ENCODE measurements around the gene WASHC2A.
"Not testable (repeated sequence)": the region's sequence is repeated elsewhere in the genome, so short reads cannot be mapped to it uniquely, and the experiment has no call there.

WASHC2A gene

DNA sequence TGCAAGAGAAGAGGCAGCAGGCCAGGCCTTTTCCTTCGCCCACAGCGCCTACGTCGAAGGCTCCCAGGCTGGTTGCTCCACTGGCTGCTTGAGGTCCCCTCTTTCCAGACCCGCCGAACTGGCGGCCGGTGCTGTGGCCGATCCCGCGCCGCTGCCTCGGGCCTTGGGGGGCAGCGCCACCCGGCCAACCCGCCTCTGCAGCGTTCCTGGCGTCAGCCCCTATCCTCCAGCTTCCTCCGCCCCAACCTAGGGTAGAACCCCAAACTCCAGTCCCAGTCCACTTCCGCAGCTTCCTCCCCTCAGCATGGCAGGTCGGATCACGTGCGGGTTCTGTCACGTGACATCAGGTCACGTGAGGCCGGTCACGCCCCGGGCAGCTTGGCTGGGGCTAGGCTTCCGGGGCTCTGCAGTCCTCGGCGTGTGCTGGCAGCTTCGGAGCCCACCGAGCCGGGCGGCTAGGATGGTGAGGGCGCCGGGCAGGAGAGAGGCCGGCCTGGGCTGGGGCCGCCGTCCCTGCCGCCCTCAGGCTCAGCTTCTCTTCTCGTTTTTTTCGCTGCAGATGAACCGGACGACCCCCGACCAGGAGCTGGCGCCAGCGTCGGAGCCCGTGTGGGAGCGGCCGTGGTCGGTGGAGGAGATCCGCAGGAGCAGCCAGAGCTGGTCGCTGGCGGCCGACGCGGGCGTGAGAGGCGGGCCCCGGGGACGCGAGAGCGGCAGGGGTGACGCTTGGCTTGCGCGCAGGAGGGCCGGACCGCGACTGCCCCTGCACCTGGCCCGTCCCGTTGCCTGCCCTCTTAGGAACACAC, at the start of gene WASHC2A:
Gene WASHC2A (plus strand): TSS at position 409 of the 806 bp plus-strand sequence. CDS start 52 bp downstream, at position 461.
- DNase-seq, result peak; percentile 48 to 49

DNA sequence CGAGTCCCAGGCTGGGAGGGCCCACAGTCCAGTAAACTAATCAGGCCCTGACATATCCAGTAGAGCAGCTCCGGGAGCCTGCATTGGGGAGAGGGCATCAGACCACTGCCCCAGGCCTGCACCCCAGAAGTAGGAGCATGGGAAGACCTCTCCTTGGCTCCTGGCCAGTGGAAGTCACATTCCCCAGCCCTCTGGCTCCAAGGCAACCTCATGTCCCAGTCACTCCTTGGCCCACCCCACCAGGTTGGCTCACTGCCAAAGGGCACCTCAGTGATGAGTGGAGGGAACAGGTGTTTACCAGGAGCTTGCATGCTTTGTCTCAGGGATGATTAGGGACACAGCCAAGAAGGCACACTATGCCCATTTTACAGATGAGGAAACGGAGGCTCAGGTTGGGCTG, 48.5 kb upstream of the WASHC2A start:
- DNase-seq, result not testable (repeated sequence)

- not testable (repeated sequence) for DNase-seq
These were observed 47.2 kb upstream of the WASHC2A start for GRCh38 chr10:50020451-50021024.

- DNase-seq, result no peak
These were observed 46.1 kb upstream of the WASHC2A start for GRCh38 chr10:50021646-50022045.

DNA sequence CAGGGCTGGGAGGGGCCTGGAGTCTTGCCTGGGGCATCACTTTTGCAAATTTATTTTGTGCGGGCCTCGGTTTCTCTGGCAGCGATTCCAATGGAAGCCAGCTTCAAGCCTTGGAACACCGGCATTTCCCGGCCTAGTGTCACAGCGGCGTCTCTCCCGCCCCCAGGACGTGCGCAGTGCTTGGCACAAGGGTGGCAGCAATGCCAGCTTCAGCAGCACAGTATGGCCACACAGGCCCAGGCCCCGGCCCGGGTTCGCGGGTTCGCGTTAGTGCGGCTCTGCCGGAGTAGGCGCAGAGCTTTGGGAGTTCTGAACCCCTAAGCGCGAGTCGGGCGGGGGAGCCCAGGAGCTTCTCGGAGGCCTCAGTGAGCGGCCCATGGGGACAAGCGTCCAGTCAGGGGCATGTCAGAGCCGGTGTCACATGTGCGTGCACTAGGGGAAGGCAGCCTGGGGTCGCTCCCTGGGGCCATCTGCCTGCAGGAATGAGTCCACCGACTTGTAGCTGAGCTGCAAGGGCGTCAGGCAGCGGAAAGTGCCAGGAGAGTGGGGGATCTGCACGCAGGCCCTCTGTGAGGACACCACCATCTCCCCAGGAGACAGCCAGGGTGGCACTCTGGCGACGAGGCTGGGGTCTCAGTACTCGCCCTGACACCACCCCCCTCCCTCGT, 42.9 kb upstream of the WASHC2A start:
- DNase-seq, result not testable (repeated sequence)

- no peak for DNase-seq
These were observed 42.1 kb upstream of the WASHC2A start for GRCh38 chr10:50025627-50026026.

GRCh38 chr10:50027195-50027594, 40.6 kb upstream of the WASHC2A start:
- no peak for DNase-seq

- DNase-seq, result no peak
These were observed 34.3 kb upstream of the WASHC2A start for GRCh38 chr10:50033481-50033880.

DNA sequence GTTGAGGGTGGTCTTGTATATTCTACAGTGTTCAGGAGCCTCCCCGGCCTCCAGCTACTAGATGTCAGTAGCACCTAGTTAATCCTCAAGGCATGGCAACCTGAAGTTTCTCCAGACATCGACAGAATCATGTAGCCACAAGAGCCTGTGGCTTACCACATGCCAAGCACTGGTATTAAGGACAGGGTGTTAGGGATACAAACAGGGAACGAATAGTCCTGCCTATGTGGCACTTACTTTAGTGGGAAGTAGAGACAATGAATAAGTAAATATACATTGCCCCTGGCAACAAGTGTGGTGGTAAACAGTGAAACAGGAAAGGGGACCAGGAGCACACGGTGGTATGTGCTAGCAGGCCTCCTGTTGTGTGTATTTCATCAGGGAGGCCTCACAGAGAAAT, 32.4 kb upstream of the WASHC2A start:
- DNase-seq, result not testable (repeated sequence)

- no peak for DNase-seq
These were observed 22.7 kb upstream of the WASHC2A start for GRCh38 chr10:50044941-50045664.

DNA sequence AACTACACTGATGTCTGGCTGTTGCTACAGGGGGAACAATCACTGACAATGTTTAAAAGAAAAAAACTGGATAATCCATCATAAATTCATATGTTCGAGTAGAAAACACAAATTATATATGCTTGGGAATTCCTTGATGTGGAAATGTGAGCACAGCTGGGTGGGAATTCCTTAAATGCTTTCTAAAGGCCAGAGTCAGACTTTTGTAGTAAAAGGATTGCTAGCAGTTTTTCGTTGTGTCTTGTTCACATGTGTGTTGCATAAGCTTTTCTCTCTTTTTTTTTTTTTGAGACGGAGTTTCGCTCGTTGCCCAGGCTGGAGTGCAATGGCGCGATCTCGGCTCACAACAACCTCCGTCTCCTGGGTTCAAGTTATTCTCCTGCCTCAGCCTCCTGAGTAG, 21.3 kb upstream of the WASHC2A start:
- DNase-seq, result not testable (repeated sequence)

- DNase-seq, result not testable (repeated sequence)
These were observed 20.2 kb upstream of the WASHC2A start for GRCh38 chr10:50047594-50047993.

GRCh38 chr10:50051995-50052660, 15.6 kb upstream of the WASHC2A start:
- not testable (repeated sequence) for DNase-seq

- not testable (repeated sequence) for DNase-seq
These were observed 14.9 kb upstream of the WASHC2A start for GRCh38 chr10:50052778-50053376.

GRCh38 chr10:50055494-50056292, 12.1 kb upstream of the WASHC2A start:
- not testable (repeated sequence) for DNase-seq

DNA sequence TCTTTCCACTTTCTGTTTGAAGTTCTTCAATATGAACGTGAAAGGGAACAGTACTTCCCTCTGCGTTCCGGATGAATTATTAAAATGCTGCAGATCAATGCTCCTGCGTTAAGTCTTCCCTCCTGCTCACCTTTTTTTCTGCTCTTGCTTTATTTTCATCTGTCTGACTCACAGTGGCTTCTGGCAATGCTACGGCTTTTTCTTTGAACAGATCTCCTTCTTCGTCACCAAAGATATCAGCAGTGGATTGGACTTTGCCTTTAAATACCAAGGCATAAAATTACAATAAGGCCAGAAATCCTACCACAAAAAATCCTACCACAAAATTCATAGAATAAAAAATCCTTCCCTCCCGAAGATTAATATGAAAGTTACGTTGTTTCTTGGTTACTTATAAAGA, 11.1 kb upstream of the WASHC2A start:
- not testable (repeated sequence) for DNase-seq

DNA sequence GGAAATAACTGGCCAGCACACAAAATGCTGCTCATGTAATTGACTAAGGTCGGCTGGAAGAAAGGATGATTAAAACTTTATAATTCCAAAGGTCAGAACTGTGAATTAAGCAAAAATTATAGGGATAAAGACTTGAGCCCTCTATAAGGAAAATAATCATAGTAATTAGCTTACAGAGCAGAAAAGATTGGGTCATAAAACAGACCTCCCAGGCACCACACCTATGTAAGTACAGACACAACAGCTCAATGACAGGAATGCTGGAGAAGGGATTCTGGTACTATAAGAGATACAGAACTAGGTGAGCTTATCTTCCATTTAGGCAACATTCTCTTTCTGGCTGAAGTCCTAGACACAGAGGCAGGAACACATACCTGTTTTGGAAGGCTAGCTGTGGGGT, 9.0 kb upstream of the WASHC2A start:
- DNase-seq, result not testable (repeated sequence)

DNA sequence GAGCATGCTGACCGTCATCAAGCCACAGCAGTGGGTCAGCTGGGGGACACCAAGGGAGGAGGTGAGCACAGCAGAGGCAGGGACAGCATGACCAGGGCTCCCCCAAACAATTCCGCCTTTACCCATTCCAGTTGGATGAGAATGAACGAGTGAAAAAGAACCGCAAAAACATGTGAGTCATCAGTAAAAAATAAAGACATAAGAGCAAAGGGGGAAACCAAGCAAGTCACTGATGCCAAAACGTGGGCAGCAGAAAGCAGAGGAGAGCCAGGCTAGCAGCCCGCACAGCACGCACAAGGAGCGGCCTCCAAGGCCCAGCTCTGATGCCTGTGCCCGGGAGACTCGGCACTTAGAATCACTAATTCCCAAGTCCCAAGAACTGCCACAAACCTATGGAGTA, 7.8 kb upstream of the WASHC2A start:
- DNase-seq, result not testable (repeated sequence)

- DNase-seq, result not testable (repeated sequence)
These were observed 6.2 kb upstream of the WASHC2A start for GRCh38 chr10:50061548-50061947.

GRCh38 chr10:50063100-50063499, 4.7 kb upstream of the WASHC2A start:
- no peak for DNase-seq

DNA sequence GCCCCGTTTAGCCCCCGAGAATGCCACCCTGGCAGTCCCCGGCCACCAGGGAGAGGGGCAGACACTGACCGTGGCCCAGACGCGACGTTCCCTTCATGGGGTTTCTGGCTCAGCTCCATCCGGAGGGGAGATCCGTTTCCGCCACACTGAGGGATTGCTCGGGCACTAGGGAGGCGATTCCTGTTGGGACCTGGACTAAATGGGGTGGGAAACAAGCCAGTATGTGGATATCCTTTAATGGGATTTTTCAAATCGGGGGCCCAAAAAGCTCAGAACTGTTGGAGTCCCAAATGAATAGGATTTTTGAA, 552 bp downstream of the WASHC2A start:
- not testable (repeated sequence) for DNase-seq
